HG02623 (cell line): Measurements from ENCODE around the gene TRAF4.
"Not testable (repeated sequence)": the region's sequence is repeated elsewhere in the genome, so short reads cannot be mapped to it uniquely, and the experiment has no call there.

Experiments
- ATAC-seq: cut with Tn5 transposase; IDR thresholded peaks from one replicate; pipeline ENCODE4 v1.9.1; 2021; ENCODE audit warnings: moderate library complexity; ENCODE audit not compliant: unreplicated experiment

The TRAF4 gene

GRCh38 chr17:28712705-28713415 is 31.0 kb upstream of the TRAF4 start:
- ATAC-seq: no peak

- ATAC-seq: no peak
These were observed 29.5 kb upstream of the TRAF4 start for GRCh38 chr17:28714281-28714680.

DNA sequence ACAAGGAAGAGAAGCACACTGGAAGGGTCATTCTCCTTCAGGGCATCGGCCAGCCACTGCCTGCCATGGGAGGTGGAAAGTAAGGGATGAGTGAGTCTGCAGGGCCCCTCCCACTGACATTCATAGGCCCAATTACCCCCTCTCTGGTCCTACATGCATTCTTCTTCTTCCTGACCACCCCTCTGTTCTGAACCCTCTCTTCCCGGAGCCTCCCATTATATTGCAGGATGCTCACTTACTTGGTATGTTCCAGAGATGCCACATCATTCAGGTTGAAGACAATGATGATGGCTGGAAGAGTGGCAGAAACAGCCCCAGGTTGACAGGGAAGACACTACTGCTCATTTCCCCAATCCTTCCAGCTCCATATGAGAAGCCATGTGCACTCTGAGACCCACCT is 28.6 kb upstream of the TRAF4 start:
- ATAC-seq: no peak

DNA sequence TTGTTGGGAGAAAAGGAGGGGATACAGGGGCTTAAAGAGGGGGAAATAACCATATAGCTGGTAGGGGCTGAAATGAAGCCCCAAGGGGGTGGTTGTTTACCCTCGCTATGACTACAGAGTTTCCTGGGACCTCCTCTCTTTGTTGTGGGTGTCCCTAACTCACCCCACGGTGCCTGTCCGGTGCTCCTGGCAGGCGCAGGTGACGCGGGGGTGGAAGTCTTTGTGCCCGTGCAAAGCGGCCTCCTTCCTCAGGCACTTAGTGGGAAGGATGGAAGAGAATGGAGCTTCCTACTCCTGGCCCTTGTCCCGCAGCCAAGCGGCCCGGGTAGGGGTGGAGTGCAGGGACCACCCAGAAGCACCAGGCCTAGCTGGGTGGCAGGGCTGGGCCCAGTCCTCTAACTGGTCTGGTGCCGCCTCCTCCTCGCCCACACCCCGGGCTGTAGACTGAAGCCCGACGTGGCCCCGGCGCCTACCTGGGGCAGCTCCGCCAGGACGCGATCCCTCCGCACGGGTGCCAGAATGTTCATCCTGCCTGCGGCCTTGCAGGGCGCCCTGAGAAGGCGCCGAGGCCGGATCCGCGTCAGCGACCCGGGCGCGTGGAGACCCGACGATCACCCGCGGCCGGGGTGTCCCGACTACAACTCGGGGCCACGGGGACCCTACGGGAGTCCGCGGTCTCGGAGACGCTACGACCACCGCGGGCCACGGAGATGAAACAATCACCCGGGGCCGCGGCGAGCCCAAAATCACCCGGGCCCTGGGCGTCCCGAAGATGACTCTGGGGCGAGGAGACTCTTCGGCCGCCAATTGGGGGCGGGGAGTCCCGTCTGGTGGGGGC is 26.9 kb upstream of the TRAF4 start:
- no peak for ATAC-seq

- ATAC-seq: no peak
These were observed 26.1 kb upstream of the TRAF4 start, which contains the start of gene RAB34 for GRCh38 chr17:28717578-28718332. Gene RAB34, minus strand, starts transcription at chr17:28717868. Its CDS starts 602 bp downstream, at chr17:28717266.

- ATAC-seq: no peak
These were observed 25.3 kb upstream of the TRAF4 start for GRCh38 chr17:28718333-28719020.

DNA sequence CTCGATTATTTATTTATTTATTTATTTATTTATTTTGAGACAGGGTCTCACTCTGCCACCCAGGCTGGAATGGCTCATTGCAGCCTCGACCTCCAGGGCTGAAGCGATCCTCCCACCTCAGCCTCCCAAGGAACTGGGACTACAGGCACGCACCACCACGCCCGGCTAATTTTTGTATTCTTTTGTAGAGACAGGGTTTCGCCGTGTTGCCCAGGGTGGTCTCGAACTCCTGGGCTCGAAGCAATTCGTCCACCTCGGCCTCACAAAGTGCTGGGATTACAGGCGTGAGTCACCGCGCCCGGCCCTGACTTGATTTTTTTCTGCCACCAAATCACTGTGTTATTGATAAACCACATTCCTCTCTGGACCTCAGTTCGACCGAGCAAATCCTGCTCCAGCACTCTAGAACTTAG is 24.8 kb upstream of the TRAF4 start:
- ATAC-seq: no peak

GRCh38 chr17:28720247-28720996 is 23.4 kb upstream of the TRAF4 start:
- ATAC-seq: no peak

GRCh38 chr17:28720997-28721329 is 22.8 kb upstream of the TRAF4 start:
- not testable (repeated sequence) for ATAC-seq

GRCh38 chr17:28722417-28723158 is 21.2 kb upstream of the TRAF4 start:
- no peak for ATAC-seq

DNA sequence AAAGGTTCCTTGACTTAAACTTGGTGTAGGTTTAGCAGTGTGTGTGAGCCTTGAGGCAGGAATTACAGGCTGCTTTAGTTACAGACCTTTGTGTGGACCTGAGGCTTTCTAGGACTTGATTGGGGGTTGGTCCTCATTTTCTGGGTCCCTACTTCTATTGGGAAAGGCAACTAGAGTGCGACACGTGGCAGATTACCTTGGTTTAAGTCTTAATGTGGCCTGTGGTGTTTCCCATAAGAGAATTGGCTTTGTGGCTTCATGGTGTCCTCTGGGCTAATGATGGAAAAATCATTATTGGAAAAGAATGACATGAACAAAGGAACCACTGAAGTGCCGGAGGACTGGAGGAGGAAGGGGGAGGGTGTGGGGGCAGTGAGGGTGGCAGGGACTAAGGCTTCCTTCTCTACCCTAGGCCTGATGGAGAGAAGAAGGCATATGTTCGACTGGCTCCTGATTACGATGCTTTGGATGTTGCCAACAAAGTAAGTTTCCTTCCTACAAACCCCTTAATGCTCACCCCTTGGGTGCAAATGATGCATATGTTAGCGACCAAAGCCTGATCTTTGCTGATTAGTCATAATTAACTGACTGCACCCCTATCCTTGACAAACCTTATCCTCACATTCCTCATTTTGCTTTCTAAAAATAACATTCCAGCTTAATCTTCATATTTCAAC is 20.5 kb upstream of the TRAF4 start:
- ATAC-seq: no peak

- not testable (repeated sequence) for ATAC-seq
These were observed 19.8 kb upstream of the TRAF4 start for GRCh38 chr17:28723836-28724499.

DNA sequence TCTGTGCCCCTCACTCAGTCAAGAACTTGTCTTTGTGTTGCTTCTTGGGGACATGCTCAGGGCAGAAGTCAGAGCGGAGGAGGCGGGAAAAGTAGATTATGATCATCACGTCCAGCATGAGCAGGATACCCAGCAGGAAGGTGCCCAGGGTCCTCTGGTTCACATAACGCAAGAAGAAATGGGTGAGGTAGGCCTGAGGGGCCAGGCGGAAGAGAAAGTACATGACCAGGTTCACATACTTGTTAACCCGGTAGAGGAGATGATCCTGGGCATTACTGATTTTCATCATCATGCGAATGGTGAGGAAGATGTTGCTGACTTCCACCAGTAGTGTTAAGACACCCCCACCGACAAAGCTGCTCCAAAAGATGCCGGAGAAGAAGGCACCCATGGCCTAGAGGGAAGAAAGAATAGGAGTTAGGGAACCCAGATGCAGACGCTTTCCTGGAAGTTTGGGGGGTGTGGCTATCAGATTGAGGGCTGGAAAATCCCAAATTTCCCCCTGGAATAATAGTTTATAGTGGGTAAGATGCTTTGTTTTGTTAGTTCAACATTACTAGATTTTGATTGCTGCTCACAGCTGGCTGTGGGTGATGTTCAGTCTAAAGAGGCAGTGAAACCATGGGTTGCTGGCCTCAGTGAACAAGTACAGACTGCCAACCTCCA is 19.2 kb upstream of the TRAF4 start:
- ATAC-seq: no peak

DNA sequence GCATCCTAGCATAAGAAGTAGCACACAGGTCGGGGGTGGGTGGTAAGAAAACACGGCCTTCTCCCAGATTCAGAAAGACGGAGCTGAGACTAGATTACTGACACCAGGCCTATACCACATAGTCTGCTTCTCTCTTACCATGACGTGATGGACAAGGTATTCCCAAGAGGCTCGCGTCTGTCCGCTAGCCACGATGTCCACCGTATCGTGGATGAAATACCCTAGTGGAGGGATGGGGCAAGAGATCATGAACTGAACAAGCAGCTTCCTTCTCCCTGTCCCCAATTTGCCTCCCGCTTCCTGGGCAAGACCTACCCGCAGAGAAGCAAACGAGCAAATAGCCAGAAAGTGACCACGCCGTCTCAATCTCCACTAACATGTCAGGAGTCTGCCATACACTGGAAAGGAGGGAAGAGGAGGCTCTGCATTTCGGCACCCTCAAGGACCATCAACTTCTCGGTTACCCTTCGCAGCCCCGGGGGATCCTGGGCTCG is 18.6 kb upstream of the TRAF4 start:
- no peak for ATAC-seq

DNA sequence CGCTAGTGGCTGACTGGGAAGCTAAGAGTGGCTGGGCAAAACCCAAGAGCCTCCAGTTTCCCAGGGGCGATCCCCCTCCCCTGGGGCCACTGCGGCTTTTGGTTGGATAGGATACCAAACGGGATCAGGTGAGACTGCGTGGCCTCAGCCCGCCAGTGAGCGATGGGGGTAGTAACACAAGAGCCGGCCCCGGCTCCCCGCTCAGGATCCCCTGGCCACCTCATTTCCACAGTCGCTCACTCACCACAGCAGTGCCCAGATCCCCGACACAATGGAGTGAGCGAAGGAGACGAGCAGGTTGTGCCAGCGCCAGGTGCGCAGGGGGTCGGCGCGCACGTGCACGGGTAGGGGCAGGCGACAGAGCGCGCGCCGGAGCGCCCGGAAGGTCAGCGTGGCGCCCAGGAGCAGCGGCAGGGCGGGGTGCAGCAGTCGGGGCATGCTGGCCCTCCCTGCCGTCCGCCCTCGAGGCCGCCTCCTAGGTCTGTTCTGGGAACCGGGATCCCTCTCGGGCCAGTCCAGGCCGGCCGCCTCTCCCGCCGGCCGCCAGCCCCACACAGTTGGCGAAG is 18.1 kb upstream of the TRAF4 start:
- ATAC-seq: no peak

- no peak for ATAC-seq
These were observed 17.6 kb upstream of the TRAF4 start, which contains the start of gene TLCD1 for GRCh38 chr17:28726226-28726626. Gene TLCD1, minus strand, starts transcription at chr17:28726233. Its CDS starts 136 bp downstream, at chr17:28726097.
